Lung (tissue), 16 donors: ENCODE measurements around the gene ANKAR. TPM values are rescaled to one million over a fixed set of nuclear protein-coding genes. Genes with fewer than 3 reads are reported as not detected.

ENCODE experiments used
- ATAC-seq: fragments of 200-7000 bp; cut with Tn5 transposase; one replicate; pipeline ENCODE4 v1.9.1; 2020; ENCODE audit warnings: moderate number of reproducible peaks; ENCODE audit not compliant: insufficient read depth, low FRiP score
- DNase-seq, 3 donors: peaks; one replicate each; pipeline ENCODE4 v3.0.0-alpha.2; 2013 to 2017
- H3K27ac ChIP-seq, 2 donors: one replicate each; pipeline ENCODE4 v1.5.1; 2013; ENCODE audit warnings: mild to moderate bottlenecking in 2 of 2, moderate library complexity in 2 of 2, control low read depth in 1 of 2, inconsistent platforms in 1 of 2, low read depth in 1 of 2, low read length in 1 of 2
- H3K27me3 ChIP-seq, 3 donors: one replicate each; pipeline ENCODE4 v1.5.1; 2013; ENCODE audit warnings: low read length in 2 of 3; ENCODE audit not compliant: control insufficient read depth in 3 of 3, insufficient read depth in 3 of 3
- H3K36me3 ChIP-seq, 4 donors: one replicate each; pipeline ENCODE4 v1.5.1; 2013; ENCODE audit warnings: low read length in 4 of 4, mild to moderate bottlenecking in 1 of 4, moderate library complexity in 1 of 4; ENCODE audit not compliant: control insufficient read depth in 4 of 4, insufficient read depth in 4 of 4
- H3K4me1 ChIP-seq, 5 donors: one replicate each; pipeline ENCODE4 v1.5.1; 2013; ENCODE audit warnings: low read length in 5 of 5, mild to moderate bottlenecking in 2 of 5, moderate library complexity in 1 of 5; ENCODE audit not compliant: control insufficient read depth in 5 of 5, insufficient read depth in 5 of 5
- H3K4me3 ChIP-seq: one replicate; pipeline ENCODE4 v1.5.1; 2013; ENCODE audit warnings: mild to moderate bottlenecking, control low read depth, moderate library complexity
- H3K9ac ChIP-seq, 2 donors: one replicate each; pipeline ENCODE4 v1.5.1; 2013; ENCODE audit warnings: low read length in 2 of 2, control low read depth in 1 of 2; ENCODE audit not compliant: insufficient read depth in 1 of 2
- H3K9me3 ChIP-seq, 4 donors: one replicate each; pipeline ENCODE4 v1.5.1; 2013; ENCODE audit warnings: low read length in 3 of 4, mild to moderate bottlenecking in 1 of 4, moderate library complexity in 1 of 4; ENCODE audit not compliant: control insufficient read depth in 4 of 4, insufficient read depth in 3 of 4
- WGBS, 2 donors: extraction: QIAGEN DNeasy Blood & Tissue Kit; methylation state at CpG; one replicate each; pipeline ENCODE4 v1.1.7; 2013; 5-methylcytosine and 5-hydroxymethylcytosine counted together
- long read RNA-seq, 5 donors: transcript quantifications; one replicate each; lab custom pipeline, GENCODE V29; 2026
- polyA plus RNA-seq, 2 donors: library from polyadenylated mRNA; stranded (reverse); fragments of 200-250 nt; gene quantifications; one replicate each; pipeline ENCODE4 v1.2.1, GENCODE V29; 2013
- total RNA-seq, 2 donors: library from RNA; depleted of rRNA in 1 of 2; stranded (reverse); fragments of >200 nt in 1 of 2; gene quantifications; one replicate each; pipeline ENCODE4 v1.2.1, GENCODE V29; 2014 to 2021
- TF ChIP-seq, protein P1 (sequence below): IDR thresholded peaks from 2 replicates; pipeline ENCODE4 v1.5.1; 2012; ENCODE audit warnings: mild to moderate bottlenecking; ENCODE audit errors: control extremely low read depth, extremely low read depth
- donor health status: control.
- donor health status: control.
- donor health status: Bipolar disorder and iron deficiency.
- donor health status: healthy.
- donor health status: DM: yes; HTN: yes; CAD: no.

The ANKAR gene, protein sequence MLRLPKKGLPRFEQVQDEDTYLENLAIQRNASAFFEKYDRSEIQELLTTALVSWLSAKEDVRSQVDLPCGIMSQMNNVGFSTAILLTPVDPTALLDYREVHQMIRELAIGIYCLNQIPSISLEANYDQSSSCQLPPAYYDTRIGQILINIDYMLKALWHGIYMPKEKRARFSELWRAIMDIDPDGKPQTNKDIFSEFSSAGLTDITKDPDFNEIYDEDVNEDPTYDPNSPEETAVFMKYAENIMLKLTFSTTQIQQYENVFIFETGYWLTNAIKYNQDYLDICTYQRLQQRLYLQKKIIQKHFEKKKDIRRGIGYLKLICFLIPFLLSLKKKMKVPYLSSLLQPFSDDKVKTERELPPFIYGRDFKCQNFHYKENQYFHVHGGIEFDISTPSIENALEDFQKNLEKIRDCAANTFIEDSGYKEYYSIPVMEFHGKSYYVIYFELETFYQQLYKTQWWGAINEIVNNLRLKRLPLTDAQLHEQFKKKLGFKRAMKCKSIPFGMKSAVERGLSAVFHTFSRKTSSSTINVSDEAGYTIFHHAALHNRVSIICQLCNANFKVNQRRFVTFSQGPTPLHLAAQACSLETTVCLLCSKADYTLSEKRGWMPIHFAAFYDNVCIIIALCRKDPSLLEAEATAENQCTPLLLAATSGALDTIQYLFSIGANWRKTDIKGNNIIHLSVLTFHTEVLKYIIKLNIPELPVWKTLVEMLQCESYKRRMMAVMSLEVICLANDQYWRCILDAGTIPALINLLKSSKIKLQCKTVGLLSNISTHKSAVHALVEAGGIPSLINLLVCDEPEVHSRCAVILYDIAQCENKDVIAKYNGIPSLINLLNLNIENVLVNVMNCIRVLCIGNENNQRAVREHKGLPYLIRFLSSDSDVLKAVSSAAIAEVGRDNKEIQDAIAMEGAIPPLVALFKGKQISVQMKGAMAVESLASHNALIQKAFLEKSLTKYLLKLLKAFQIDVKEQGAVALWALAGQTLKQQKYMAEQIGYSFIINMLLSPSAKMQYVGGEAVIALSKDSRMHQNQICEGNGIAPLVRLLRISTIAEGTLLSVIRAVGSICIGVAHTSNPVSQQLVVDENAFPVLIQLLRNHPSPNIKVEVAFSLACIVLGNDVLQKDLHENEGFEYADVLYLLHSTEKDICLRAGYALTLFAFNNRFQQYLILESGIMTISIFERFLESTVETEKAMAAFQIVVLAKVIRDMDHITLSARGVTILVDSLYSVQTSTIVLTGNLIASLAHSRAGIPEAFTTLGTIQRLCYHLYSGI (N-terminal part only)
- total RNA-seq: 10 to 100 TPM in 1 of 2 donors, 1 to 10 TPM in 1; 8.0 to 39.2 TPM
- polyA plus RNA-seq: 1 to 10 TPM in 1 of 2 donors, under 1 TPM in 1; 0.95 to 4.0 TPM
- long read RNA-seq, donor 1, partial matches to known transcripts: 0 of 6 reads
- long read RNA-seq, donor 1, other reads (novel, unspliced or antisense): 5 of 6 reads
- long read RNA-seq, donor 2: 0 reads
- long read RNA-seq, donor 3, partial matches to known transcripts: 0 of 1 reads
- long read RNA-seq, donor 3, other reads (novel, unspliced or antisense): 0 of 1 reads
- long read RNA-seq, donor 4, partial matches to known transcripts: 0 of 1 reads
- long read RNA-seq, donor 4, other reads (novel, unspliced or antisense): 0 of 1 reads
- long read RNA-seq, donor 5: 0 reads

DNA sequence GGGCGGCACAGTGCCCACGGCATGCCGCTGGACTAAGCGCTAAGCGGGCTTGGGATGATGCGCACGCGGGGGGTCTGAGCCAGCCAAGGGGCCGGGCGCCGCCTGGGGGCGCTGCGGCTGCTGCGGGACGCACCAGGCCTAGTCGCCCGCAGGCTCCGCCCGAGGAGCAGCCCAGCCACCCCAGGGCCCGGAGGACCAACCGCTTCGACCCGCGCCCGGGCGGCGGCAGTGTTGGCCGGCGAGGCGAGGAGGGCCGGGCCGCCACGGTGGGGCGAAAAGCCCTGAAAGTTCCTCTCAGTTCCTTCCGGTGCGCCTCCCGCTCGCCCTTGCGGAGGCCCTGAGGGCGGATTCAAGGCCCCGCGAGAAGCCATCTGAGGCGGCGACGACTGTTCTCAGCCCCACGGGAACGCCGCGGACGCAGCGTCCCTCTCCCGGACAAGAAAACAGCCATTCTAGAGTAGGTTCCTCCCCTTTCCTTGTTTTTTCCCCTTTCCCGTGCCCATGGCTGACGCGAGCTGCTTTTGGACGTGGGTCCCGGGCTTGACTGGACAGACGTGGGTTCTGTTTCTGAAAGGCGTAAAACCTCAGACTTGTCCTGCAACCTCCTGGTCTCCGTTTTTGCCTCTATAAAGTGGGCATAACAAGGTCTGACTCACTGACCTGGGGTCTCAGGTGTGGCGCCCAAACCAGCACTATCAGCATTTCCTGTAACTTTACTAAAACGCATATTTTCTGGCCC lies at the start of gene ANKAR:
Gene ANKAR (plus strand): TSS at position 297 of the 739 bp plus-strand sequence. CDS start 1,821 bp downstream, outside the sequence.
- 1% methylated on average over 51 to 62 of the region's 62 CpGs for WGBS, 2 donors
- Histone ChIP-seq H3K36me3 (peaks cover 3 to 17% (median 8%) of the 10 kb centered on the region in 4 donors), H3K4me3 (peak within 1 kb of the TSS; percentile 80), H3K9ac (peak within 1 kb of the TSS; percentile 92 to 99), H3K9me3 (no peaks in the 10 kb centered on the region), H3K4me1 (peaks cover 0 to 12% (median 3%) of the 10 kb centered on the region in 5 donors), H3K27ac (peak within 1 kb of the TSS; percentile 94 to 98), H3K27me3 (no peaks in the 10 kb centered on the region)
- TF ChIP-seq, protein P1, sequence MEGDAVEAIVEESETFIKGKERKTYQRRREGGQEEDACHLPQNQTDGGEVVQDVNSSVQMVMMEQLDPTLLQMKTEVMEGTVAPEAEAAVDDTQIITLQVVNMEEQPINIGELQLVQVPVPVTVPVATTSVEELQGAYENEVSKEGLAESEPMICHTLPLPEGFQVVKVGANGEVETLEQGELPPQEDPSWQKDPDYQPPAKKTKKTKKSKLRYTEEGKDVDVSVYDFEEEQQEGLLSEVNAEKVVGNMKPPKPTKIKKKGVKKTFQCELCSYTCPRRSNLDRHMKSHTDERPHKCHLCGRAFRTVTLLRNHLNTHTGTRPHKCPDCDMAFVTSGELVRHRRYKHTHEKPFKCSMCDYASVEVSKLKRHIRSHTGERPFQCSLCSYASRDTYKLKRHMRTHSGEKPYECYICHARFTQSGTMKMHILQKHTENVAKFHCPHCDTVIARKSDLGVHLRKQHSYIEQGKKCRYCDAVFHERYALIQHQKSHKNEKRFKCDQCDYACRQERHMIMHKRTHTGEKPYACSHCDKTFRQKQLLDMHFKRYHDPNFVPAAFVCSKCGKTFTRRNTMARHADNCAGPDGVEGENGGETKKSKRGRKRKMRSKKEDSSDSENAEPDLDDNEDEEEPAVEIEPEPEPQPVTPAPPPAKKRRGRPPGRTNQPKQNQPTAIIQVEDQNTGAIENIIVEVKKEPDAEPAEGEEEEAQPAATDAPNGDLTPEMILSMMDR: peak; percentile 76
- ATAC-seq (peak; percentile 100), DNase-seq (peak; percentile 94 to 95 (median 95))

DNA sequence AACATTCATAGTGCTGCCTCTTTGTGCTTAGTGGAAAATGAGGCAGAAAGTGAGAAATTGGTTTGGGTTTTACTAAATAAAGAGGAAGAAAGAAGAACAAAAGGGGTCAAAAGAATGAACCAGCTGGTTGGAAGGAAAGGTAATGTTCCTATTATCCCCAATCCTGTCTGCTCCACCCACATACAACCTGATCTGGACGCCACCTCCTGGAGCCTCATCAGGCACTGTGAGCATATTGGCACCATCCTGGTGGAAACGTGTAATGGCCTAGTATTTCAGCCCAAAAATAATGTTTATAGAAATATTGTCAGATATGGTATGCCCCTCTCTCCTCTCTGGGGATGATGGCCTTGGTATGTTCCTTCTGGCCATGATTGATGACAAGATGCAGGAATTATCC lies 48.8 kb upstream of the ANKAR start:
- no peaks in the 10 kb centered on the region for H3K9me3 ChIP-seq
- WGBS, 2 donors: 93 to 94% methylated on average over 2 of the region's 2 CpGs
- no peak overlapping the region for H3K9ac ChIP-seq
- no peak overlapping the region for H3K27ac ChIP-seq
- ATAC-seq (no peak), DNase-seq (no peak)
- no peaks in the 10 kb centered on the region for H3K36me3 ChIP-seq
- no peaks in the 10 kb centered on the region for H3K27me3 ChIP-seq
- peaks cover 0 to 14% (median 3%) of the 10 kb centered on the region in 5 donors for H3K4me1 ChIP-seq
- no peak overlapping the region for H3K4me3 ChIP-seq
- TF ChIP-seq, protein P1: no peak

DNA sequence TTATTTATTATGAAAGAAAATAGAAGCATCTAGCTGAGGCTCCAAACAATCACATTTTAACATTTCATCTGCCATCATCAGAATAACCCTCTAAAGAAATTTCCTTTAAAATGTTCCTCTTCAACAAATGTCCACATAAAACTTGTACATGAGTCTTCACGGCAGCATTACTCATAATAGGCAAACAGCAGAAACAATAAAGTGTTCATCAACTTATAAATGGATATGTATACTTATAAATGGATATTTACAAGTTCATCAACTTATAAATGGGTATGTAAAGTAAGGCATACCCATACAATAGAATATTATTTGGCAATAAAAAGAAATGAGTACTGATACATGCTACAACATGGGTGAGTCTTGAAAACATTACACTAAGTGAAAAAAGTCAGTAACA lies 46.7 kb upstream of the ANKAR start:
- Histone ChIP-seq H3K9me3 (no peaks in the 10 kb centered on the region), H3K4me1 (peaks cover 0 to 14% (median 4%) of the 10 kb centered on the region in 5 donors), H3K9ac (no peak overlapping the region), H3K27ac (no peak overlapping the region), H3K36me3 (no peaks in the 10 kb centered on the region), H3K27me3 (no peaks in the 10 kb centered on the region), H3K4me3 (no peak overlapping the region)
- no peak for DNase-seq
- ATAC-seq: no peak
- TF ChIP-seq, protein P1: no peak
- WGBS, 2 donors: 95% methylated on average over 1 of the region's 1 CpG
